SHP77 treated with DMSO at 0.1 percent for 48 hours (cell line): ENCODE data around the gene ZNF266.

Experiments used
- DNase-seq: peaks from one replicate; lab custom pipeline; 2025; lab: John Stamatoyannopoulos, UW

Gene ZNF266

DNA sequence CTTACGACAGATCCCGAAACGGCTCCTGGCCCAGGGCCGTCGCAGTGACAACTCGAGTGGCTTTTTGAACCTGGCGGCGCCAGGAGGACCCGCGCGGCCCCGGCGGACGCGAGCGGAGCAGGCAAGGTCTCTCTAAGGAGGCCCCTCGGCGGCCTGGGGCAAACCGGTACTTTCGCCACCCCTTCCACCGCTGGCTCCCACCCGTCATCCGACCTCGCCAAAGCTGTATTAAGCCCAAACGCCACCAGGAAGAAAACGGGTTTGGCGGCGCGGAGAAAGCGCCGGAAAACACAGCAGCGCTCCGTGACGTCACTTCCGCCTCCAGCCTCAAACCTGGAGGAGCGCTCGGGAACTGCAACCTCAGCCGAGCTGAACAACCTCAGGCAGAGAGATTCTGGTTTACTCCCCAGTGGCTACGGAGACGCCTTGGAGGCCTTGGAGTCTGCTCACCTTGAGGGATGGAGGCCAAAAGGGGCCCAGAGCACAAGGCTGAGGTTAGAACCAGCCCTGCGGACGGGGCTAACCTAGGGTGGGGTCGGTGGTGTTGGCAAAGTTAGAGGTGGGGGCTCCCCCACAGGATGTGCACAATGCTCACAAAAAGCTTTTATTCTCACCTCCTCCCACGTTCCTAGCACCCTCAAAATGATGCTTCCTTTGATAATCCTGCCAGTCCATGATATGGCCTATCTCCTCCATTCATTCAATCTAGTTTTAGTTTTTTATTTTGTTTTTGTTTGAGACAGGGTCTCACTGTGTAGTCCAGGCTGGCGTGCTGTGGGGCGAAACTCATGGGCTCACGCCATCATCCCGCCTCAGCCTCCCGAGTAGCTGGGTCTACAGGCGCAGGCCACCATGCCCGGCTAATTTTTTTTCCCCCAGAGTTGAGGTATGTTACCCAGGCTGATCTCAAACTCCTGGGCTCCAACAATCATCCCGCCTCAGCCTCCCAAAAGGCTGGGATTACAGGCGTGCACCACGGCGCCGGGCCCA is at the start of gene ZNF266:
Gene ZNF266 (minus strand): TSS at position 295 of the 990 bp plus-strand sequence. CDS start 15,484 bp downstream, outside the sequence.
- peak; percentile 45 for DNase-seq

DNA sequence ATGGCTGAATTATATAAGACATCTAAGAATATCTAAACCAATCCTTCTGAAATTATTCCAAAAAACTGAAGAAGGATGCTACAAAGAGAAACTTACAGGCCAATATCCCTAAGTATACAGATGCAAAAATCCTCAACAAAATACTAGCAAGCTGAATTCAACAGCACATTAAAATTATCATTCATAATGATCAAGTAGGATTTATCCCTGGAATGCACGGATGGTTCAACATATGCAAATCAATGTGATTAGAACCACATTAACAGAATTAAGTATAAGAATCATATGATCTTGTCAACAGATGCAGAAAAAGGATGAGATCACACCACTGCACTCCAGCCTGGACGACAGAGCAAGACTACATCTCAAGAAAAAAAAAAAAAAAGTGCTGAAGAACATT is 49.8 kb upstream of the ZNF266 start:
- DNase-seq, result no peak

DNA sequence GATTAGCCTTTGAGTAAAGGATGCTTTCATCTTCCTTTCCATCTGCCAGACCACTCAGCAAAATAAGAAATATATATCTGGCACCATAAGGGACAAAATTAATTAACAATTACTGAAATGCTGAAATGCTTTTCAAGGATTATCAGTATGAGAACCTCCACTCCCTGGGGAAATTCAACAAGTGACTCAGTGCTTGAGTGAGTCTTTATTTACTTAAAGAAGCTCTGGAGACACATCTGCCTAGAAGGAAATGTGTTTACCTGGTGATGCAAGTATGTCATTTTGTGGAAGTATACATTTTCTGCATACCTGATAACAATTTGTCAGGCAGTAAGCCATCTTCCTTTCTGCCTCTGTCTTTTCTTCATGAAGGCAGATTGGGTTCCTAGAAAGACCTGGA is 39.6 kb upstream of the ZNF266 start:
- no peak for DNase-seq

DNA sequence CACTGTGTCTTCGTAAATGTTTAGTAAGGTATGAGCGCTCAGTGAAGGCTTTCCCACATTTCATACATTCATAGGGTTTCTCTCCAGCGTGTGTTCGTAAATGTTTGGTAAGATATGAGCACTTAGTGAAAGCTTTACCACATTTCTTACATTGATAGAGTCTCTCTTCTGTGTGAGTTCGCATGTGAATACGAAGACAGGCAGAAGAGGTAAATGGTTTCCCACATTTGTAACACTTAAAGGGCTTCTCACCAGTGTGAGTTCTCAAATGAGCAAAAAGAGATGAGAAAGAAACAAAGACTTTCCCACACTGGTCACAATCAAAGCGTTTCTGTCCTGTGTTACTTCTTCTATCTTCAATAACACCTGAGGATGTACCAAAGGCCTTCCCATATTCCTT is 31.8 kb upstream of the ZNF266 start:
- no peak for DNase-seq

DNA sequence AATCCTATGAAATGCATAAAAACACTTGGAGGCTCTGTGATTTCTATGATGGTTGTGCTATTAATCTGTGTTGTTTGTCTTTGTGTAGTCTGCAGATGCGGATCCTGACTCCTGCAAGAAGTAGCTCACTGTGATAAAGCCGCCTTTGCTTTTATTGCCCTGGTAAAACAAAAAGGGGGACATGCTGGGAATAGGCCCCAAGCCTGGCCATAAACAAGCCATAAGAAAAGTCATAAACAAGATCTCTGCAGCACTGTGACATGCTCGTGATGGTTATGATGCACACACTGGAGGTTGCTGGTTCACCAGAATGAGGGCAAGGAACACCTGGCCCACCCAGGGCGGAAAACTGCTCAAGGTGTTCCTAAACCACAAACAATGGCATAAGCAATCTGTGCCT is 26.6 kb upstream of the ZNF266 start:
- DNase-seq, result no peak

DNA sequence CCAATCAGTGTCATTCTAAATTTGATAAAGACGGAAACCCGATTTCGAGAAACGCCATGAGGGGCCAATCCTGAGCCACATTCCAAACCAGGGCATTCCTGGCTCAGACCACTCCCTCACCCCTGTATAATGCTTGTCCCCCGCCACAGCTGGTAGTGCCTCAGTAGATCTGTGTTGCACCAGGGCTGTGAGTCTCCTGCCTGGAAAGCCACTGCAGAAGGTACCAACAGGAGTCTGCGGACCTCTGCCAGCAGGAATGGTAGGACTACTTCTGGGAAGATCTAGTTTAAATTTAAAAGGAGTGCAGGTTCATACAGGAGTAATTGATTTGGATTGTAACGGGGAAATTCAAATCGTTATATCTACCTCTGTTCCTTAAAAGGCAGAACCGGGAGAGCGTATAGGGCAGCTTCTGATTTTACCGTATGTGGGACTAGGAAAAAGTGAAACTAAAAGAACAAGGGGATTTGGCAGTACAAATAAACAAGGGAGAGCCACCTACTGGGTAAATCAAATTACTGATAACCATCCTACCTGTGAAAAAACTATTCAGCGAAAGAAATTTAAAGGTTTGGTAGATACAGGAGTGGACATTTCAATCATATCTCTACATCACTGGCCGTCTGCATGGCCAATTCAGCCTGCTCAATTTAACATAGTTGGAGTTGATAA is 20.8 kb upstream of the ZNF266 start:
- no peak for DNase-seq

DNA sequence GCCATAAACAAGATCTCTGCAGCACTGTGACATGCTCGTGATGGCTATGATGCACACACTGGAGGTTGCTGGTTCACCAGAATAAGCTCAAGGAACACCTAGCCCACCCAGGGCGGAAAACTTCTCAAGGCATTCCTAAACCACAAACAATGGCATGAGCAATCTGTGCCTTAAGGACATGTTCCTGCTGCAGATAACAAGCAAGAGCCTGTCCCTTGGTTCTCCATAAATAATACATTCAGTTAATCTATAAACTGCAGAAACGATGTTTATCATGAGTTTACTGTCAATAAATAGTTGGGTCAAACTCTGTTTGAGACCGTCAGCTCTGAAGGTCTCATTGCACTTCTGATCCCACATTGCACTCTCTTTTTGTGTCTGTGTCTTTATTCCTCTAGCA is 18.6 kb upstream of the ZNF266 start:
- DNase-seq, result no peak

DNA sequence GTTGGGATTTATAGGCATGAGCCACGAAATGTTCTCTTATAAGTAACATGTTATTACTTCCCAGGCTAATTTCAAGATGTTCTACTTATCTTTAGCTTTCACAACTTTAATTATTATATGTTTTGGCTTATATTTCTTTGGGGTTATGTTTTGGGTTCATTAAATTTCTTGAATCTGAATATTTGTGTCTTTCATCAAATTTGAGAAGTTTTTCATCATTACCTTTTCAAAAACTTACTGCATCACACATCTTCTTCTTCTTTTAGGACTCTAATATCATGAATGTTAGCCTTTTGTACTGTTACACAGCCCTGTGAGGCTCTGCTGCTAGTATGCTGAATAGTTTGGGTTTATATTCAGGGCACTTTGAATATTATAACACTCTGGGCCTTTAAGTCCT is 9.7 kb upstream of the ZNF266 start:
- no peak for DNase-seq

DNA sequence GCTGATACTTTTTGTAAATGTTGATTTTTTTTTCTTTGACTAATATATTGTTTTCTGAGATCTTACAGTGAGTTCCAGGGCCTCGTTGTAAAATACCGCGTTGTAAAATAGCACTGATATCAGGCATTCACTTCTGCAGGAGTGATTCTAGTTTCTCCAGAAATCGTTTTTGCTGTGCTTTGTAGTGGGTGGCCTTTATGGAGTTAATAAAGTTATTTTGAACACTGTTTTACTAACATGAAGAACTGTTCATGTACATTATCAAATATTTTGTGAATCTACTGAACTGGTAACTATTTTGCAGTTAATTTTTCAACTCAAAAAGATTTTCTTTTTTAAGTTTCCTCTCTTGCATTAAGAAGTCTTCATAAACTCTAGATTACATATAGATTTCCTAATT is 985 bp upstream of the ZNF266 start:
- no peak for DNase-seq

DNA sequence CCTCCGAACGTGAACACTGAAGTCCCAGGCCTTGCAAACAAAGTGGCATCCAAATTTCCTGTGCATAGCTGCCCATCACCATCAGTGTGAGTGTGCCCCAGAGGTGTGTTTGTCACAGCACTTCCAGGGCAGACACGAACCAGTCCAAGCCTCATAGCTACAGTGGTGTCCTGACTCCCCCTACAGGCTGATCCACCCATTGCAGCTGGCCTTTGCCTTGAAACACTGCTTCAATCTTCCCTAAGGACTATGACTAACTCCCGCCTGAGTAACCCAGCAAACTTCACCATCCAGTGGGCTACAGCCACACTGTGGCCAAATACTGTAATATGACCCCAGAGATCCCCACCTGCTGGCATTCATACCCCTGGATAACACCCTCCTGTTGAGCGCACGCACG is 3.9 kb downstream of the ZNF266 start:
- no peak for DNase-seq

DNA sequence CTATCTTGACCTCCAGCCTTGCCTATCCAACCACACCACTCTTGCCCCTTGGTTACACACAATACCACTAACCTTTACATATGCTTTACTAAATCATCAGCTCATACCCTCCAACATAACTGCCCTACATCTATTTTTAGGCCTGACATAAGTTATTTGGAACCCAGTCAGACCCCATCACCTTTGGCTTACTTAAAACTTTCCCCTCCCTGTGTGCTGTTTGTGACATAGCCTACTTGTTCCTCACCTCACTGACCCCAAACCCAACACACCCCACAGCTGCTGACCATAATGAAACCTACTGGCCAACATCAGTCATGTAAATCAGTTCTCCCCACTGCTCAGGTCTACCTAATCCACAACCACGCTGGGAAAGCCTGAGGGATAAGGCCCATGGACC is 4.9 kb downstream of the ZNF266 start:
- DNase-seq, result no peak

DNA sequence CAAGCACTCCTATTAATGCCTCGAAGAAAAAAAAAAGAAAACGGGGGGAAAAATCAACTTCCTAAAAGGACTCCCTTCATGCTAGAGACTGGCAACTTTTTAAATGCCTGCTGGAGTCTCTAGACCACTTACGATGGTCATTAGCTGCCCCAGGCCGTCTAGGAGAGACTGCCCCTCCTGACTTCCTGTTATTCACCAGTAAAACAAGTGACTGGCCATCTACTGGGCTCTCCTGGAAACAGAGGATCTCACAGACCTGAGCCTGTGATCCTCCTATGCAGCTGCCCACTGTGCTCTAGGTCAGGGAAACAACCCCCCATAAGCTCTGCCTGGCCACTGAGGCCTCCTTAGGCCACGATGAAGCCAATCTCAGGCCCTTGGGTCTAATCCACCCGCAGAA is 7.4 kb downstream of the ZNF266 start:
- no peak for DNase-seq

DNA sequence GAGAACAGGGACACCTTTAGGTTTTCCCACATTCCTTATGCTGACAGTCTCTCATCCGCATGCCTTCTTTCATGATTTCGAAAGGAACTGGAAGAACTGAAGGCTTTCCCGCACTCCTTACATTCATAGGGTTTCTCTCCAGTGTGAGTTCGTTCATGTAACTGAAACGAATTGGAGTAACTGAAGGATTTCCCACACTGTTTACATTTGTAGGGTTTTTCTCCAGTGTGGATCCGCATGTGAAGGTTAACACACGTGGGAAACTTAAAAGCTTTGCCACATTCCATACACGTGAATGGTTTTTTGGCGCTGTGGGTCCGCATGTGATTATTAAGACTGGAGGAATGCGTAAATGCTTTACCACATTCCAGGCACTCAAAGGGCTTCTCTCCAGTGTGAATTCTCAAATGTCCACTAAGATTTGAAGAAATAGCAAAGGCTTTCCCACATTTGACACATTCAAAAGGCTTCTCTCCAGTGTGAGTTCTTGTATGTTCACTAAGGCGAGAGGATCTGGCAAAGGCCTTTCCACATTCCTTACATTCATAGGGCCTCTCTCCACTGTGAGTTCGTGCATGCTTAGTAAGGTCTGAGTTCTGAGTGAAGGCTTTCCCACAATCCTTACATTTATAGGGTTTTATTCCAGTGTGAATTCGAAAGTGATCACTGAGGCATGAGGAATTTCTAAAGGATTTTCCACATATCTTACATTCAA is 22.0 kb downstream of the ZNF266 start:
- DNase-seq, result no peak

DNA sequence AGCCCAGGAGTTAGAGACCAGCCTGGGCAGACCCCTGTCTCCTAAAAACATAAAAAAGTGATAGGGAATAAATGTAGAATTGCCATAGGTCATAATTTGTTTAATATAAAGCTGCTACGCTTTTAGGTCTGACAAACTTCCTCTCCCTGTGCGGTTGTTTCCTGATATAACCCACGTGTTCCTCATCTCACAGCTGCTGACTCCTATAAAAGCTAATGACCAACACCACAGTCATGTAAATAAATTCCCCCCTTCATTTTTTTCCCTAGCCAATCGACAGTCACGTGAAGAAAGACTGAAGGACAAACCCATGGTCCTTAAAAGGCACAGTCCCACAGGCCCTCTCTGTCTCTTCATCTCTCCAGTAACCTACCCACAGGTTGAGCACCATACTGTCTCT is 27.5 kb downstream of the ZNF266 start:
- no peak for DNase-seq

DNA sequence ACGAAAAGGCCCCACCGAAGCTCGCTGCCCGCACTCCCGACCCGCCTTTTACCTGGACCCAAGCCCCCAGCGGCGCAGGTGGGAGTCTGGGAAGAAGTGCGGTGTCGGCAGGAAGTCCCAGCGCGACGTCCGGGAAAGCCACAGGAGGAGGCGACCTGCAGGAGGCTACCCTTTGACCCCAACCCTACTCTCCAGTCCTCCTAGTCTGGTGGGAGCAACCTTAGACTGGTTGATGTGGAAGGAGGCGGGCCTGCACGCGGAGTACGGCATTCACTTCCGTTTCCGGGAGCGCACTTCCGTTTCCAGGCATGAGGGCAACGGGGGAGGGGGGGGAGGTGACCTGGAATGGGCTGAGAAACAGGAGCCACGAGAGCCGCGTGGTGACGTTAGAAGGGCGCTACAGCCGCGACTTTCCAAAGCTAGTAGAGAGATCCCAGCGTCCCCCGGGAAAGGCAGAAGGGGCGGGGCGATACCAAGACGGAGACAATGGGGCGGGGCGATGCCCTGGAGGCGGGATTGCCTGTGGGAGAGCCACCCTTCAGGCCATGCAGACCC is 28.5 kb downstream of the ZNF266 start:
- peak; percentile 38 for DNase-seq

DNA sequence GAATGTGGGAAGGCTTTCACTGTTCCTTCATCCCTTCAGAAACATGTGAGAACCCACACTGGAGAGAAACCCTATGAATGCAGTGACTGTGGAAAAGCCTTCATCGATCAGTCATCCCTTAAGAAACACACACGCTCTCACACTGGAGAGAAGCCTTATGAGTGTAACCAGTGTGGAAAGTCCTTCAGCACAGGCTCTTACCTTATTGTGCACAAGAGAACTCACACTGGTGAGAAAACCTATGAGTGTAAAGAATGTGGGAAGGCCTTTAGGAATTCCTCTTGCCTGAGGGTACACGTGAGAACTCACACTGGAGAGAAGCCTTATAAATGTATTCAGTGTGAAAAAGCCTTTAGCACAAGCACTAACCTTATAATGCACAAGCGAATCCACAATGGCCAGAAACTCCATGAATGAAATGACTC is 54.0 kb downstream of the ZNF266 start:
- no peak for DNase-seq

DNA sequence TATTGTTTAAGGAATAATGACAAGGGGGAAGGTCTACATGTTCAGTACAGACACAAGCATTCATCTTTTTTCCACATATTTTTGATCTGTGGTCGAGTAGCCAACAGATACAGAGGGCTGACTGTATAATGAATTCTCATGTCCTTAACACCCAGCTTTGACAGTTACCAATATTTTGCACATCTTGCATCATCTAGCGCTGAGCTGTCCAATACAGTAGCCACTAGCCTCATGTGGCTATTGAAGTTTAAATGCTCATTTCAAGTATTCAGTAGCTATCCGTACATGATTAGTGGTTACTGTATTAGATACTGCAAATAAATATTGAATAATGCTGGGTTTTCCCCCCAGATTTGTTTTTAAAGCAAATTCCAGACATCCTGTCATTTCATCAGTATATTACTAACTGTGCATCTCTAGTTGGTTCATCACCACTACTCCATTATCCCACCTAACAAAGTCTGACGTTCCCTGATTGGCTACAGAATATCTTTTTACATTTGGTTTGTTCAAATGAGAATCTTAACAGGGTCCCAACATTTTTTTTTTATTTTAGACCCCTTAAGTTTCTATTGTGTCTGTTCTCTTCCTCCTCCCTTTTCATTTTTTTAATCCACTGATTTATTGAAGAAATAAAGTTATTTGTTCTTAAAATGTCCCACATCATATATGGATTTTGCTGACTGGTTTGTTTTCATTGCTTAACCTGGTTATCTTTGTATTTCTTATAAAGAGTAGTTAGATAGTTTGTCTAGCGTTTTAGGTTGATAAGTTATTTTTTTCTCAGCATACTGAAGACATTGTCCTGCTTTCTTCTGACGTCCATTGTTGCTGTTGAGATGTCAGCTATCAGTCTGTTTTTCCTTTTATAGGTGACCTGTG is 64.4 kb downstream of the ZNF266 start:
- DNase-seq, result no peak

DNA sequence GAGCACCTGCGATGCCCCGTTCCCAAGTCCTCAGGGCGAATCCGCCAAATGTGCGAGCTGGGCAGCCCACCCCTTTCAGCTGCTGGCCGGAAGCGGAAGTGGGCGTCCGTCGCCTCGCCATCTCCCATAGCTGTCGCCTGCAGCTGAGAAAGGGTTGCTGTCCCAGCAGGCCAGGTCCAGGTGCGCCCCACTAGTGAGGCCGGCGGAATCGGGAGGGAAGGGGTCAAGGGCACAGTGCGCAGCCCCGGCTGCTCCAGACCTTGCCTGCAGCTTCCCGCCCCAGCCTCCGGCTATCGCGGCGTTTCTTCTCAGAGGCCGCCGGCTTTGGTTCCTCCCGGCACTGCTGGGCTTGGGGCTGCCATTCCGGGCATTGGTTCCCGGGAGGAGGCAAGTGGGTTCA is 72.5 kb downstream of the ZNF266 start, which contains the start of gene ZNF177:
Gene ZNF177 (plus strand): TSS at position 109 of the 400 bp plus-strand sequence. CDS start 15,299 bp downstream, outside the sequence.
- DNase-seq, result no peak
